SU-DHL-6 (cell line): Measurements from ENCODE around the gene PPP1R27.

Source experiments
- H2AFZ ChIP-seq: fragments of 200-600 bp; sonication (generic); 2 replicates; pipeline ENCODE4 v1.6.1; 2014; ENCODE audit warnings: low read depth, mild to moderate bottlenecking, moderate library complexity, mixed read lengths, antibody characterized with exemption, low read length; ENCODE audit not compliant: severe bottlenecking
- H3F3A ChIP-seq: fragments of 200-600 bp; shearing (Covaris generic); 2 replicates; pipeline ENCODE4 v1.6.0; 2016; ENCODE audit warnings: antibody characterized with exemption, mild to moderate bottlenecking; ENCODE audit not compliant: insufficient read depth
- H3K27ac ChIP-seq: fragments of 200-600 bp; sonication (generic); 2 replicates; pipeline ENCODE4 v1.5.1; 2016; ENCODE audit warnings: low read depth, mild to moderate bottlenecking, low read length, moderate library complexity, mixed read lengths
- H3K27me3 ChIP-seq: fragments of 200-600 bp; sonication (generic), shearing (Covaris generic); 2 replicates; pipeline ENCODE4 v1.6.0; 2014; ENCODE audit warnings: mild to moderate bottlenecking, low read length
- H3K36me3 ChIP-seq: fragments of 200-600 bp; sonication (generic); 2 replicates; pipeline ENCODE4 v1.6.1; 2014; ENCODE audit warnings: mild to moderate bottlenecking, low read length, mixed read lengths
- H3K4me2 ChIP-seq: fragments of 300-600, 200-600 bp; shearing (Covaris generic), sonication (generic); 2 replicates; pipeline ENCODE4 v1.6.0; 2014; ENCODE audit warnings: low read length, low read depth, mild to moderate bottlenecking; ENCODE audit not compliant: poor library complexity, severe bottlenecking
- H3K4me3 ChIP-seq: fragments of 200-600 bp; sonication (generic); 2 replicates; pipeline ENCODE4 v1.5.1; 2014; ENCODE audit warnings: antibody characterized with exemption, low read length, mild to moderate bottlenecking, mixed read lengths; ENCODE audit not compliant: insufficient read depth, poor library complexity, severe bottlenecking
- H3K79me2 ChIP-seq: fragments of 200-600 bp; sonication (generic); 2 replicates; pipeline ENCODE4 v1.6.1; 2014; ENCODE audit warnings: mild to moderate bottlenecking, low read length, moderate library complexity; ENCODE audit not compliant: insufficient read depth
- H3K9ac ChIP-seq: fragments of 200-600 bp; sonication (generic); 2 replicates; pipeline ENCODE4 v1.7.0; 2014; ENCODE audit warnings: mild to moderate bottlenecking, low read length
- H3K9me2 ChIP-seq: fragments of 200-600 bp; sonication (generic); replicated peaks from 2 replicates; pipeline ENCODE4 v1.6.1; 2014; ENCODE audit warnings: low read length; ENCODE audit not compliant: insufficient read depth
- H3K9me3 ChIP-seq: fragments of 200-600 bp; sonication (generic); 2 replicates; pipeline ENCODE4 v1.6.1; 2014; ENCODE audit warnings: low read length, mixed read lengths; ENCODE audit not compliant: insufficient read depth
- H4K20me1 ChIP-seq: fragments of 200-600 bp; sonication (generic); 2 replicates; pipeline ENCODE4 v1.6.1; 2014; ENCODE audit warnings: low read depth, mild to moderate bottlenecking, antibody characterized with exemption, low read length, moderate library complexity, mixed read lengths
- EZH2phosphoT487 ChIP-seq: fragments of 200-600 bp; sonication (generic), shearing (Covaris generic); conservative IDR thresholded peaks from 2 replicates; pipeline ENCODE4 v1.6.1; 2018; ENCODE audit warnings: mild to moderate bottlenecking, antibody characterized with exemption, low read length, moderate library complexity, mixed read lengths
- TF ChIP-seq, protein P1 (sequence below): fragments of 200-600 bp; sonication (generic); IDR thresholded peaks from one replicate; pipeline ENCODE4 v1.5.1; 2017; ENCODE audit warnings: antibody characterized with exemption, mild to moderate bottlenecking, low read length, moderate library complexity; ENCODE audit not compliant: insufficient read depth, poor library complexity, severe bottlenecking

Gene PPP1R27

DNA sequence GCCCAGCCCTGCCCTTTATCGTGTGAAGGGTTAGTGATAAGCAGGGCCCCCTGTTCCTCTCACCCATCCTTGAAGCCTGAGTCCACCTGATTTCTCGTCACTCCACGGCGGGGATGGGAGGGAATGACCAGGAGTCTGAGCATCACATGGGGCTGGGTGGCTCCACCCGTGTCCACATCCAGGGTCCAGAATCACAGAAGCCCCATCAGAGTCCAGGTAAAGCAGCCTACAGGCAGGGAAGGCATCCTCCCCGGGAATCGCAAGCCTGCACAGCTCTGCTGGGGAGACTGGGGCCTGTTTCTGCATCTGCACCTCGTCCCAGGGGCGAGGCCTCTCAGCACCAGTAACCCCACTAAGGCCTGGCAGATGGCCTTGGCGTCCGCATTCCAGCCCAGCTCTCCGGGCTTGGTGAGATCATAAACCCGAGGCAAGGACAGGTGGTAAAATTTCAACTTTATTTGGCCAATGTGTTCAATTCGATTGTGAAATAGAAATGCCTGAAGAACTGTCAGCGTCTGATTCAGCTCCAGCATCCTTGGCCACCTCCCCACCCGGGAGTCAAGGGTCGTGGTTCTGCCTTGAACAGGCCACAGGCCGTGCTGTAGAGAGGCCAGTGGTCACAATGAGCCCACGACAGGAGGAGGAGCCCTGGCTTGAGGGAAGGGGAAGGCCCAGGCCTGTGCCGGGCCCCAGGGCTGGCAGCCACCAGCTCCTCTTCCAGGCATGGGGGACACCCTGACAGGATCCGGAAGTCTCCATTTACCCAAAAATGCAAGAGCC, 8.1 kb upstream of the PPP1R27 start:
- H3K79me2 ChIP-seq, result no peaks in the 10 kb centered on the region
- no peaks in the 10 kb centered on the region for H3K27me3 ChIP-seq
- no peak overlapping the region for H3K4me2 ChIP-seq
- H2AFZ ChIP-seq, result no peak overlapping the region
- no peak overlapping the region for H3K27ac ChIP-seq
- no peak overlapping the region for H3K4me3 ChIP-seq
- TF ChIP-seq, protein P1, sequence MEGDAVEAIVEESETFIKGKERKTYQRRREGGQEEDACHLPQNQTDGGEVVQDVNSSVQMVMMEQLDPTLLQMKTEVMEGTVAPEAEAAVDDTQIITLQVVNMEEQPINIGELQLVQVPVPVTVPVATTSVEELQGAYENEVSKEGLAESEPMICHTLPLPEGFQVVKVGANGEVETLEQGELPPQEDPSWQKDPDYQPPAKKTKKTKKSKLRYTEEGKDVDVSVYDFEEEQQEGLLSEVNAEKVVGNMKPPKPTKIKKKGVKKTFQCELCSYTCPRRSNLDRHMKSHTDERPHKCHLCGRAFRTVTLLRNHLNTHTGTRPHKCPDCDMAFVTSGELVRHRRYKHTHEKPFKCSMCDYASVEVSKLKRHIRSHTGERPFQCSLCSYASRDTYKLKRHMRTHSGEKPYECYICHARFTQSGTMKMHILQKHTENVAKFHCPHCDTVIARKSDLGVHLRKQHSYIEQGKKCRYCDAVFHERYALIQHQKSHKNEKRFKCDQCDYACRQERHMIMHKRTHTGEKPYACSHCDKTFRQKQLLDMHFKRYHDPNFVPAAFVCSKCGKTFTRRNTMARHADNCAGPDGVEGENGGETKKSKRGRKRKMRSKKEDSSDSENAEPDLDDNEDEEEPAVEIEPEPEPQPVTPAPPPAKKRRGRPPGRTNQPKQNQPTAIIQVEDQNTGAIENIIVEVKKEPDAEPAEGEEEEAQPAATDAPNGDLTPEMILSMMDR, result no peak
- H3K36me3 ChIP-seq, result no peaks in the 10 kb centered on the region
- no peaks in the 10 kb centered on the region for H3F3A ChIP-seq
- no peak overlapping the region for H3K9ac ChIP-seq
- no peaks in the 10 kb centered on the region for H3K9me2 ChIP-seq
- no peaks in the 10 kb centered on the region for H3K9me3 ChIP-seq
- H4K20me1 ChIP-seq, result no peaks in the 10 kb centered on the region

GRCh38 chr17:81842378-81842724, 7.5 kb upstream of the PPP1R27 start:
- H3K36me3 ChIP-seq, result no peaks in the 10 kb centered on the region
- no peaks in the 10 kb centered on the region for H3K79me2 ChIP-seq
- H4K20me1 ChIP-seq, result no peaks in the 10 kb centered on the region
- H3K4me2 ChIP-seq, result no peak overlapping the region
- H3K27ac ChIP-seq, result no peak overlapping the region
- H3K9me3 ChIP-seq, result no peaks in the 10 kb centered on the region
- H3F3A ChIP-seq, result no peaks in the 10 kb centered on the region
- H2AFZ ChIP-seq, result no peak overlapping the region
- H3K4me3 ChIP-seq, result no peak overlapping the region
- H3K9me2 ChIP-seq, result no peaks in the 10 kb centered on the region
- TF ChIP-seq, protein P1, result no peak
- TF ChIP-seq EZH2phosphoT487, result no peak
- no peak overlapping the region for H3K9ac ChIP-seq
- no peaks in the 10 kb centered on the region for H3K27me3 ChIP-seq

DNA sequence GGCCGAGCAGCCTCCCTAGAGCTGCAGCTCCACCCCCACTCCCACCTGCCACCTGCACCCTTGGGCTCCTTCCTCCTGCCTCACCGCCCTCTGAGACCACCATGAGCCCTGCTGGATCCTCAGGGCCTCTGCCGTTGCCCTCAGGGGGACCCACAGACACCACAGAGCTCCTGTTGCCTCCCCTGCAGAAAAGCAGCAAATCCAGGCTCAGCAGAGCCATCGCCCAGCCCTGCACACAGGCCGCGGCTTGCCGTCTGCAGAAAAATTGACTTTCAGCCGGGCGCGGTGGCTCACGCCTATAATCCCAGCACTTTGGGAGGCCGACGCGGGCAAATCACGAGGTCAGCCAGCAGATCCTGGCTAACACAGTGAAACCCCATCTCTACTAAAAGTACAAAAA, 7.0 kb upstream of the PPP1R27 start:
- TF ChIP-seq, protein P1, result no peak
- TF ChIP-seq EZH2phosphoT487, result no peak
- H3K9me3 ChIP-seq, result no peaks in the 10 kb centered on the region
- H4K20me1 ChIP-seq, result no peaks in the 10 kb centered on the region
- H3K4me2 ChIP-seq, result no peak overlapping the region
- H3F3A ChIP-seq, result no peaks in the 10 kb centered on the region
- no peaks in the 10 kb centered on the region for H3K27me3 ChIP-seq
- H3K4me3 ChIP-seq, result no peak overlapping the region
- no peaks in the 10 kb centered on the region for H3K9me2 ChIP-seq
- no peak overlapping the region for H3K9ac ChIP-seq
- H3K79me2 ChIP-seq, result no peaks in the 10 kb centered on the region
- H2AFZ ChIP-seq, result no peak overlapping the region
- H3K27ac ChIP-seq, result no peak overlapping the region
- no peaks in the 10 kb centered on the region for H3K36me3 ChIP-seq
